Endodermal cell (in vitro differentiated cells): Measurements from ENCODE around the gene SLC12A9. TPM values are rescaled to one million over a fixed set of nuclear protein-coding genes. Genes with fewer than 3 reads are reported as not detected.
A peak's percentile ranks its signal among the peaks of the same experiment; 100 is the strongest.

Experiments
- DNase-seq: peaks from one replicate; pipeline ENCODE4 v3.0.0-alpha.2; 2017
- H3K27ac ChIP-seq: 2 replicates; pipeline ENCODE4 v1.5.1; 2013; ENCODE audit warnings: mild to moderate bottlenecking, low read depth, low read length, moderate library complexity
- H3K27me3 ChIP-seq: 2 replicates; pipeline ENCODE4 v1.6.1; 2013; ENCODE audit warnings: mild to moderate bottlenecking, low read length, moderate library complexity; ENCODE audit not compliant: insufficient read depth, control insufficient read depth, poor library complexity, severe bottlenecking
- H3K36me3 ChIP-seq: 2 replicates; pipeline ENCODE4 v1.7.0; 2013; ENCODE audit warnings: mild to moderate bottlenecking, low read length, moderate library complexity; ENCODE audit not compliant: control insufficient read depth, insufficient read depth
- H3K4me1 ChIP-seq: one replicate; pipeline ENCODE4 v1.7.0; 2013; ENCODE audit warnings: low read length; ENCODE audit not compliant: control insufficient read depth, insufficient read depth
- H3K4me3 ChIP-seq: 2 replicates; pipeline ENCODE4 v1.5.1; 2013; ENCODE audit warnings: mild to moderate bottlenecking, low read length, moderate library complexity
- H3K9ac ChIP-seq: 2 replicates; pipeline ENCODE4 v1.6.1; 2013; ENCODE audit warnings: mild to moderate bottlenecking, low read length, moderate library complexity; ENCODE audit not compliant: poor library complexity, severe bottlenecking; ENCODE audit errors: extremely low read depth
- H3K9me3 ChIP-seq: 2 replicates; pipeline ENCODE4 v1.6.1; 2013; ENCODE audit warnings: mild to moderate bottlenecking, low read length, moderate library complexity; ENCODE audit not compliant: control insufficient read depth
- H3K27ac Mint-ChIP-seq: 2 replicates; pipeline ENCODE4 v1.8.0; 2020; ENCODE audit warnings: mixed read lengths
- H3K27me3 Mint-ChIP-seq: 2 replicates; pipeline ENCODE4 v1.8.0; 2021; ENCODE audit warnings: mild to moderate bottlenecking, mixed read lengths; ENCODE audit not compliant: insufficient read depth
- H3K36me3 Mint-ChIP-seq: 2 replicates; pipeline ENCODE4 v1.8.0; 2020; ENCODE audit warnings: low read depth, mixed read lengths
- H3K4me1 Mint-ChIP-seq: 2 replicates; pipeline ENCODE4 v1.8.0; 2020; ENCODE audit warnings: mixed read lengths
- H3K4me3 Mint-ChIP-seq: 2 replicates; pipeline ENCODE4 v1.8.0; 2020; ENCODE audit warnings: mild to moderate bottlenecking, moderate library complexity, mixed read lengths
- H3K9me3 Mint-ChIP-seq: 2 replicates; pipeline ENCODE4 v1.8.0; 2020; ENCODE audit warnings: mild to moderate bottlenecking, mixed read lengths
- WGBS, 2 experiments: methylation state at CpG; one replicate each; pipeline versions ENCODE4 v1.1.5 to v1.1.7; 2013; ENCODE audit warnings: missing lambda C conversion rate in 2 of 2, mixed read lengths in 1 of 2; ENCODE audit not compliant: insufficient coverage in 1 of 2, insufficient read length in 1 of 2; 5-methylcytosine and 5-hydroxymethylcytosine counted together
- total RNA-seq, 2 donors: library from RNA; stranded (reverse); fragmentation: NEBNext Ultra II Directional in 1 of 2; extraction: Animal tissue kit (Norgen Biotek cat#: 25700) in 1 of 2; gene quantifications; 2 replicates in 1 of 2; 3 replicates in 1 of 2; pipeline ENCODE4 v1.2.1, GENCODE V29; 2021
- TF ChIP-seq, protein P1 (sequence below): fragments of 200-600 bp; sonication (generic); conservative IDR thresholded peaks from 2 replicates; pipeline ENCODE4 v1.5.0; 2021; ENCODE audit warnings: antibody characterized with exemption, mild to moderate bottlenecking

The SLC12A9 gene
- total RNA-seq, 2 donors from 2014 or later, result 22.5 to 35.1 TPM

DNA sequence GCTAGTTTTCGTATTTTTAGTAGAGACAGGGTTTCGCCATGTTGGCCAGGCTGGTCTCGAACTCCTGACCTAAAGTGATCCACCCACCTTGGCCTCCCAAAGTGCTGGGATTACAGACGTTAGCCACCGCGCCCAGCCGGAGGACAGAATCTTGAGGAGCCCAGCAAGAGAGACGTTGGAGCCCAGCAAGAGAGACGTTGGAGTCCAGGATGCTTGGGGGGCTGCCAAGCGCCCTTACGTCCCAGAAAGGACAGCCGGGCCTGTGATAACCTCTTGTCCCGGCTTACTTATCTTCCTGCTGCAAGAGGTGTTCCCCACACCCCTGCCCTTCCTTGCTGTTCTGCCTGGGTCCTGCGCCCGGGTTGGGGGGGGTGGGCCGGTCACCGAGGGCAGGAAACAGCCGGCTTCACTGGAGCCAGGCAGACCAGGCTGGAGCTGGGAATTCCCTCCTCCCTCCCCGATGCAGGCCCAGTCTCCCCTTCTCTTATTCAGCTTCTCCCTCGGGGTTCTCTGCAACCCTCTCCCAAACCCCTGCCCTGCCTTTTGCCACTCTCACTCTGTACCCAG, 23.3 kb upstream of the SLC12A9 start:
- Mint-ChIP-seq H3K4me1 (peaks cover 19% of the 10 kb centered on the region), H3K4me3 (peak overlapping the region; percentile 93), H3K27me3 (no peaks in the 10 kb centered on the region), H3K36me3 (peaks cover 6% of the 10 kb centered on the region), H3K9me3 (peaks cover 4% of the 10 kb centered on the region), H3K27ac (no peak overlapping the region)
- Histone ChIP-seq H3K27me3 (no peaks in the 10 kb centered on the region), H3K4me3 (no peak overlapping the region), H3K27ac (no peak overlapping the region), H3K4me1 (no peaks in the 10 kb centered on the region), H3K36me3 (peaks cover 2% of the 10 kb centered on the region), H3K9me3 (no peaks in the 10 kb centered on the region), H3K9ac (no peak overlapping the region)
- TF ChIP-seq, protein P1, sequence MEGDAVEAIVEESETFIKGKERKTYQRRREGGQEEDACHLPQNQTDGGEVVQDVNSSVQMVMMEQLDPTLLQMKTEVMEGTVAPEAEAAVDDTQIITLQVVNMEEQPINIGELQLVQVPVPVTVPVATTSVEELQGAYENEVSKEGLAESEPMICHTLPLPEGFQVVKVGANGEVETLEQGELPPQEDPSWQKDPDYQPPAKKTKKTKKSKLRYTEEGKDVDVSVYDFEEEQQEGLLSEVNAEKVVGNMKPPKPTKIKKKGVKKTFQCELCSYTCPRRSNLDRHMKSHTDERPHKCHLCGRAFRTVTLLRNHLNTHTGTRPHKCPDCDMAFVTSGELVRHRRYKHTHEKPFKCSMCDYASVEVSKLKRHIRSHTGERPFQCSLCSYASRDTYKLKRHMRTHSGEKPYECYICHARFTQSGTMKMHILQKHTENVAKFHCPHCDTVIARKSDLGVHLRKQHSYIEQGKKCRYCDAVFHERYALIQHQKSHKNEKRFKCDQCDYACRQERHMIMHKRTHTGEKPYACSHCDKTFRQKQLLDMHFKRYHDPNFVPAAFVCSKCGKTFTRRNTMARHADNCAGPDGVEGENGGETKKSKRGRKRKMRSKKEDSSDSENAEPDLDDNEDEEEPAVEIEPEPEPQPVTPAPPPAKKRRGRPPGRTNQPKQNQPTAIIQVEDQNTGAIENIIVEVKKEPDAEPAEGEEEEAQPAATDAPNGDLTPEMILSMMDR, result no peak
- WGBS, 2 experiments, result 79 to 87% methylated on average over 13 to 20 of the region's 20 CpGs
- DNase-seq, result peak; percentile 62

DNA sequence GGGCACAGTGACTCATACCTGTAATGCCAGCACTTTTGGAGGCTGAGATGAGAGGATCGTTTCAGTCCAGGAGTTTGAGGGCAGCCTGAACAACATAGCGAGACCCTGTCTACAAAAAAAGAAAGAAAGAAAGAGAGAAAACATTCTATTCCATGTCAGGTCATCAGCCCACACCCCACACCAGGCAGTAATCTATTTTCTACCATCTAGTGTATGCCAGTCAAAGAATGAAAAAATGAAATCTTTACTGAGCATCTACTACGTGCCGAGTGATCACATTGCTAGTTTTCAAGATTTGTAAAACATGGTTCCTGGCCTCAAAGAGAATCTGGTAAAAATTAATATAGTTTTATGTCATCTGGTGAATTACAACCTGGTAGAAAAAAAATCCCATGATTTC, 22.1 kb upstream of the SLC12A9 start:
- peaks cover 7% of the 10 kb centered on the region for H3K9me3 Mint-ChIP-seq
- H3K36me3 Mint-ChIP-seq, result peaks cover 6% of the 10 kb centered on the region
- DNase-seq, result no peak
- Histone ChIP-seq H3K27ac (no peak overlapping the region), H3K36me3 (no peaks in the 10 kb centered on the region), H3K4me1 (no peaks in the 10 kb centered on the region), H3K27me3 (no peaks in the 10 kb centered on the region), H3K9me3 (no peaks in the 10 kb centered on the region), H3K4me3 (no peak overlapping the region), H3K9ac (no peak overlapping the region)
- TF ChIP-seq, protein P1, result no peak
- no peak overlapping the region for H3K4me3 Mint-ChIP-seq
- 93 to 94% methylated on average over 2 to 4 of the region's 4 CpGs for WGBS, 2 experiments
- no peak overlapping the region for H3K27ac Mint-ChIP-seq
- H3K4me1 Mint-ChIP-seq, result peaks cover 13% of the 10 kb centered on the region
- H3K27me3 Mint-ChIP-seq, result no peaks in the 10 kb centered on the region

DNA sequence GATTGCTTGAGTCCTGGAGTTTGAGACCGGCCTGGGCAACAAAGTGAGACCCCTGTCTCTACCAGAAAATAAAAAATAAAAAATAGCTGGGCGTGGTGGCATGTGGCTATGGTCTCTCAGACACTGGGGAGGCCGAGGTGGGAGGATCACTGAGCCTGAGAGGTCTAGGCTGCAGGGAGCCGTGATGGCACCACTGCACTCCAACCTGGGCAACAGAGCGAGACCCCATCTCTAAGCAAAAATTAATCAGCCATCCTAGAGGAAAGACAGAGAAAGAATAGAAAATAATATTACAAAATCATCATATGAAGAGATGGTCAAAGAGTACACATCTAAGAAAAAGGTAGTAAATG, 20.3 kb upstream of the SLC12A9 start:
- no peak overlapping the region for H3K4me3 Mint-ChIP-seq

More for the DNA sequence above, 20.3 kb upstream of the SLC12A9 start:
- H3K27ac ChIP-seq, result no peak overlapping the region
- Mint-ChIP-seq H3K27me3 (no peaks in the 10 kb centered on the region), H3K27ac (no peak overlapping the region), H3K36me3 (peaks cover 6% of the 10 kb centered on the region), H3K4me1 (peaks cover 17% of the 10 kb centered on the region), H3K9me3 (peaks cover 7% of the 10 kb centered on the region)
- H3K4me1 ChIP-seq, result no peaks in the 10 kb centered on the region
- no peaks in the 10 kb centered on the region for H3K27me3 ChIP-seq
- no peaks in the 10 kb centered on the region for H3K9me3 ChIP-seq
- WGBS, 2 experiments, result 94% methylated on average over 4 of the region's 5 CpGs
- no peak for DNase-seq
- H3K36me3 ChIP-seq, result no peaks in the 10 kb centered on the region
- no peak overlapping the region for H3K4me3 ChIP-seq
- H3K9ac ChIP-seq, result no peak overlapping the region
- TF ChIP-seq, protein P1, result no peak
